Measurements from ENCODE around the gene CYP2A13.
"Not testable (repeated sequence)": the region's sequence is repeated elsewhere in the genome, so short reads cannot be mapped to it uniquely, and the experiment has no call there.

DNA sequence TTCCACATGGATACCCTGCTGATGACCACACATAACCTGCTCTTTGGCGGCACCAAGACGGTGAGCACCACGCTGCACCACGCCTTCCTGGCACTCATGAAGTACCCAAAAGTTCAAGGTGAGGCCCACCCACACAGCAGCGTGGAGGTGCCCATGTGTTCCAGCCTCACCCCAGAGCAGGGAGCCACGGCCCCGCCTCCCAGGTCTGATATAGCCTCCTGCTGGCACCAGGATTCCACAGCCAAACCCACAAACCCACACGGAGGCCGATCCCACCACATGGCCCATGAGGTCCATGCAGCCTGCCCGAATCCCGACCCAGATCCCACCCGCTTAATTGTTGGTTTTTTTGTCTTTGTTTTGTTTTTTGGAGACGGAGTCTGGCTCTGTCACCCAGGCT, 34.6 kb downstream of the CYP2A13 start:
- TF ChIP-seq, protein P1, sequence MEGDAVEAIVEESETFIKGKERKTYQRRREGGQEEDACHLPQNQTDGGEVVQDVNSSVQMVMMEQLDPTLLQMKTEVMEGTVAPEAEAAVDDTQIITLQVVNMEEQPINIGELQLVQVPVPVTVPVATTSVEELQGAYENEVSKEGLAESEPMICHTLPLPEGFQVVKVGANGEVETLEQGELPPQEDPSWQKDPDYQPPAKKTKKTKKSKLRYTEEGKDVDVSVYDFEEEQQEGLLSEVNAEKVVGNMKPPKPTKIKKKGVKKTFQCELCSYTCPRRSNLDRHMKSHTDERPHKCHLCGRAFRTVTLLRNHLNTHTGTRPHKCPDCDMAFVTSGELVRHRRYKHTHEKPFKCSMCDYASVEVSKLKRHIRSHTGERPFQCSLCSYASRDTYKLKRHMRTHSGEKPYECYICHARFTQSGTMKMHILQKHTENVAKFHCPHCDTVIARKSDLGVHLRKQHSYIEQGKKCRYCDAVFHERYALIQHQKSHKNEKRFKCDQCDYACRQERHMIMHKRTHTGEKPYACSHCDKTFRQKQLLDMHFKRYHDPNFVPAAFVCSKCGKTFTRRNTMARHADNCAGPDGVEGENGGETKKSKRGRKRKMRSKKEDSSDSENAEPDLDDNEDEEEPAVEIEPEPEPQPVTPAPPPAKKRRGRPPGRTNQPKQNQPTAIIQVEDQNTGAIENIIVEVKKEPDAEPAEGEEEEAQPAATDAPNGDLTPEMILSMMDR (IDR thresholded peaks at IDR 0.05 in 4 of 5, conservative IDR thresholded peaks at IDR 0.05 in 1 of 5), result not testable (repeated sequence)
- TF ChIP-seq POLR2A (IDR thresholded peaks at IDR 0.05), result not testable (repeated sequence)
